ENCODE data around the gene CFAP97D1. TPM values are rescaled to one million over a fixed set of nuclear protein-coding genes. Genes with fewer than 3 reads are reported as not detected.

The CFAP97D1 gene
- total and polyA plus RNA-seq, 2 donors (not counting 1 experiment from before 2014, with no cell fraction given): 0.01 TPM; not detected in 1

GRCh38 chr17:43769426-43769825 is 10.8 kb upstream of the CFAP97D1 start:
- Mint-ChIP-seq H3K9me3 (ENCODE audit: insufficient read depth) (no peaks in the 10 kb centered on the region), H3K4me1 (peaks cover 37% of the 10 kb centered on the region), H3K27ac (no peak overlapping the region), H3K4me3 (no peak overlapping the region), H3K27me3 (no peaks in the 10 kb centered on the region)
- DNase-seq: no peak
- Histone ChIP-seq H4K20me1 (ENCODE audit: control insufficient read depth, insufficient read depth, low read length, poor library complexity, severe bottlenecking) (no peaks in the 10 kb centered on the region), H3K9ac (ENCODE audit: low read length) (no peak overlapping the region), H3K79me2 (ENCODE audit: control insufficient read depth, insufficient read depth, low read length) (no peaks in the 10 kb centered on the region), H2AFZ (ENCODE audit: insufficient read depth, low read depth, low read length, poor library complexity, severe bottlenecking) (no peak overlapping the region), H3K27ac (ENCODE audit: low read length in 2 of 2) (no peak overlapping the region), H3K4me3 (ENCODE audit: control extremely low read depth in 1 of 5, extremely low read depth in 1 of 5, insufficient read depth in 1 of 5, low read depth in 2 of 5, low read length in 4 of 5) (no peak overlapping the region), H3K4me2 (replicated peaks; ENCODE audit: low read depth, low read length, poor library complexity, severe bottlenecking) (no peak overlapping the region), H3K4me1 (ENCODE audit: control insufficient read depth in 2 of 2, insufficient read depth in 2 of 2, low read length in 2 of 2) (peaks cover 29 to 30% of the 10 kb centered on the region in 2 donors), H3K36me3 (replicated peaks in 1 of 2; ENCODE audit: control extremely low read depth in 1 of 2, control insufficient read depth in 1 of 2, extremely low read depth in 1 of 2, insufficient read depth in 2 of 2, low read length in 1 of 2) (peaks cover 0 to 4% of the 10 kb centered on the region in 2 experiments), H3K9me3 (ENCODE audit: control extremely low read depth in 1 of 3, control insufficient read depth in 2 of 3, insufficient read depth in 1 of 3, low read length in 2 of 3) (peaks cover 0 to 6% (median 0%) of the 10 kb centered on the region in 3 donors), H3K27me3 (replicated peaks in 1 of 4; ENCODE audit: control extremely low read depth in 1 of 4, control insufficient read depth in 3 of 4, insufficient read depth in 4 of 4, low read length in 3 of 4) (no peaks in the 10 kb centered on the region)
- 94% methylated on average over 16 of the region's 16 CpGs for WGBS (ENCODE audit: insufficient coverage)
- intact Hi-C loops (cut with micrococcal nuclease): no loop called here
- ChIA-PET POLR2A (no interaction called here), CTCF (interaction anchor here (16.1 kb wide), 1 partner anchor 72 kb away, joined by 524 read pairs; no protein-coding TSS in a partner anchor)
- no peak for ATAC-seq (ENCODE audit: low read depth)
- TF ChIP-seq CTCF (IDR thresholded peaks at IDR 0.05) (no peak), EZH2 (IDR thresholded peaks at IDR 0.05; ENCODE audit: borderline replicate concordance, insufficient read depth, low read depth, low read length, poor library complexity, severe bottlenecking) (no peak)

GRCh38 chr17:43769859-43770258 is 10.4 kb upstream of the CFAP97D1 start:
- peaks cover 31 to 33% of the 10 kb centered on the region in 2 donors for H3K4me1 ChIP-seq (ENCODE audit: control insufficient read depth in 2 of 2, insufficient read depth in 2 of 2, low read length in 2 of 2)

More at GRCh38 chr17:43769859-43770258, 10.4 kb upstream of the CFAP97D1 start:
- Histone ChIP-seq H3K27me3 (replicated peaks in 1 of 4; ENCODE audit: control extremely low read depth in 1 of 4, control insufficient read depth in 3 of 4, insufficient read depth in 4 of 4, low read length in 3 of 4) (no peaks in the 10 kb centered on the region), H3K9ac (ENCODE audit: low read length) (no peak overlapping the region), H3K36me3 (replicated peaks in 1 of 2; ENCODE audit: control extremely low read depth in 1 of 2, control insufficient read depth in 1 of 2, extremely low read depth in 1 of 2, insufficient read depth in 2 of 2, low read length in 1 of 2) (peaks cover 0 to 7% of the 10 kb centered on the region in 2 experiments), H3K4me2 (replicated peaks; ENCODE audit: low read depth, low read length, poor library complexity, severe bottlenecking) (no peak overlapping the region), H2AFZ (ENCODE audit: insufficient read depth, low read depth, low read length, poor library complexity, severe bottlenecking) (no peak overlapping the region), H3K4me3 (ENCODE audit: control extremely low read depth in 1 of 5, extremely low read depth in 1 of 5, insufficient read depth in 1 of 5, low read depth in 2 of 5, low read length in 4 of 5) (no peak overlapping the region), H3K27ac (ENCODE audit: low read length in 2 of 2) (no peak overlapping the region), H3K79me2 (ENCODE audit: control insufficient read depth, insufficient read depth, low read length) (no peaks in the 10 kb centered on the region), H3K9me3 (ENCODE audit: control extremely low read depth in 1 of 3, control insufficient read depth in 2 of 3, insufficient read depth in 1 of 3, low read length in 2 of 3) (peaks cover 0 to 6% (median 0%) of the 10 kb centered on the region in 3 donors), H4K20me1 (ENCODE audit: control insufficient read depth, insufficient read depth, low read length, poor library complexity, severe bottlenecking) (no peaks in the 10 kb centered on the region)
- POLR2A ChIA-PET: no interaction called here
- no peaks in the 10 kb centered on the region for H3K27me3 Mint-ChIP-seq
- ATAC-seq (ENCODE audit: low read depth) (no peak), DNase-seq (no peak)
- no peaks in the 10 kb centered on the region for H3K9me3 Mint-ChIP-seq (ENCODE audit: insufficient read depth)
- intact Hi-C loops (cut with micrococcal nuclease): no loop called here
- no peak overlapping the region for H3K27ac Mint-ChIP-seq
- no peak overlapping the region for H3K4me3 Mint-ChIP-seq
- TF ChIP-seq CTCF (IDR thresholded peaks at IDR 0.05) (no peak), EZH2 (IDR thresholded peaks at IDR 0.05; ENCODE audit: borderline replicate concordance, insufficient read depth, low read depth, low read length, poor library complexity, severe bottlenecking) (no peak)
- CTCF ChIA-PET: interaction anchor here (16.1 kb wide), 1 partner anchor 72 kb away, joined by 524 read pairs; no protein-coding TSS in a partner anchor
- H3K4me1 Mint-ChIP-seq: peaks cover 39% of the 10 kb centered on the region
- WGBS (ENCODE audit: insufficient coverage): 100% methylated on average over 11 of the region's 11 CpGs

Data from B cell (primary cell).